ENCODE measurements around the gene CCDC117.

Gene CCDC117

DNA sequence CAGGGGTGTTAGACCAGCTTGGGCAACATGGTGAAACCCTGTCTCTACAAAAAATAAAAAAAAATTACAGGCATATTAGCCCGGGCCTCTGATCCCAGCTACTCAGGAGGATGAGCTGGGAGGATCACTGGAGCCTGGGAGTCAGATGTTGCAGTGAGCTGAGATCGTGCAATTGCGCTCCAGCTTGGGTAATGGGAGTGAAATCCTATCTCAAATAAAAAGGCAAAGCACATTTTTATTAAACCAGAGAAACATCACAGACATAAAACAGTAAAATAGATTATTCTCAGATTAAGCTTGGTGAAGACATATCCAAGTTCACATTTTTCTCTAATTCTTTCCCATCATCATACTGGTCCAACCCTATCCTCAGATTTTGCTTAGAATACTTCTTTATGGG, 57.9 kb downstream of the CCDC117 start:
- DNase-seq (ENCODE audit: low read depth in 2 of 2) = no peak

GRCh38 chr22:28831140-28832072, 58.9 kb downstream of the CCDC117 start:
- DNase-seq (ENCODE audit: low read depth in 2 of 2) = no peak

DNA sequence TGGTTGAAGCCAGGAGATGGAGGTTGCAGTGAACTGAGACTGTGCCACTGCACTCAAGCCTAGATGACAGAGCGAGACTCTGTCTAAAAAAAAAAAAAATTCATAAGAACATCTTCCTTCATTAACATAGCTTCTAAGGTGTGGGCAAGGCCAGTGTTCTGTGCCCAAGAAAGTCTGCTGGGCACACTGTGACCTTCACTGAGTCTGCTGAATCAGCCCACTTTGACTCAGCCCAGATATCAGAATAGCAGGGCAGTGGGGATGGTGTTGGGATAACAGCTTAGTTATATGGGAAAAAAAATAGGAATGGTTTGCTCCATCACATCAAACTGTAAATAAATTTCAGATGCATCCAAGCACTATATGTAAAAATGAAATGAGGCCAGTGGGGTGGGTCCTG, 60.2 kb downstream of the CCDC117 start:
- DNase-seq (ENCODE audit: low read depth in 2 of 2) = no peak

DNA sequence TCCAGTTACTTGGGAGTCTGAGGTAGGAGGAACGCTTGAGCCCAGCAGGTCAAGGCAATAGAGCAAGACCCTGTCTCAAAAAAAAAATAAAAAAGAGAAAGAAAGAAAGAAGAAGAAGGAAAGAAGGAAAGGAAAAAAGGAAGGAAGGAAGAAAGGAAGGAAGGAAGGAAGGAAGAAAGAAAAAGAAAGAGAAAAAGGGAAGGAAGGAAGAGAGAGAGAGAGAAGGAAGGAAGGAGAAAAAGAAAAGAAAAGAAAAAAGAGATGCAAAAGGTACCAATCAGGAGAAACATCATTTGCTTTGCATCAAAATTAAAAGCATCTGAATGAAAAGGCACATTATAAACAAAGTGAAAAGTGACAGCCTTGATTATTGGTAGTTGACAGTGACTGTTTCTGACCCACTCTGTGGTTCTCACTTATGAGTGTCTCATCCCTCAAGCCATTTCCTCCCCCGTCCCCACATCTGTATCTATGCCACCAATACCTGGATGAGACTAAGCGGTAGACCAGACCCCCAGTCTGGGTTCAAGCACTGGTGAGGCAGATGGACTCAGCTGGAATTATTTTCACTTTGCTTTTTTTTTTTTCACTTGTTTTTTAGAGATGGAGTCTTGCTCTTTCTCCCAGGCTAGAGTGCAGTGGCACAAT, 60.9 kb downstream of the CCDC117 start:
- no peak for DNase-seq (ENCODE audit: low read depth in 2 of 2)

- DNase-seq (ENCODE audit: low read depth in 2 of 2) = no peak
Observed at GRCh38 chr22:28835630-28836189, 63.2 kb downstream of the CCDC117 start.

DNA sequence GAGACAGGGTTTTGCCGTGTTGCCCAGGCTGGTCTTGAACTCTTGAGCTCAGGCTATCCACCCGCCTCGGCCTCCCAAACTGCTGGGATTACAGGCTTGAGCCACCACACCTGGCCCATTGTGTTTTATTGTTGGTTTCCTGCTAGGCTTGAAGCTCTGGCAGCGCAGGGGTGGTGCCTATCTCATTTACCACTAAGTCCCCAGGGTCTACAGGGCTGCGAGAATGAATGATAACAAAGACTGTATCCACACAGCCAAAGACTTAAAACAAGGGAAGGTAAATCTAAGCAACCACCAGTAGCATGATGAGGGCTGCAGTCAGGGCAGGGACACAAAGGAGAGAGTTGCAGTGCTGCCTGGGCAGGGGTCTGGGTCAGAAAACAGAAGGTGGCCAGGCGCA, 65.1 kb downstream of the CCDC117 start:
- no peak for DNase-seq (ENCODE audit: low read depth in 2 of 2)
